Smooth muscle cell (in vitro differentiated cells): ENCODE data around the gene NEK11. TPM values are rescaled to one million over a fixed set of nuclear protein-coding genes. Genes with fewer than 3 reads are reported as not detected.

Experiments used
- DNase-seq: peaks from one replicate; lab custom pipeline; 2025; ENCODE audit not compliant: unreplicated experiment; lab: John Stamatoyannopoulos, UW
- H2AFZ ChIP-seq: fragments of 200-600 bp; sonication (generic); 2 replicates; pipeline ENCODE4 v1.6.0; 2016; ENCODE audit warnings: antibody characterized with exemption, low read depth, mild to moderate bottlenecking
- H3F3A ChIP-seq: fragments of 200-600 bp; sonication (generic); 2 replicates; pipeline ENCODE4 v1.6.0; 2017; ENCODE audit warnings: antibody characterized with exemption, low read depth
- H3K27ac ChIP-seq: fragments of 200-600 bp; sonication (generic); 2 replicates; pipeline ENCODE4 v1.5.1; 2016; ENCODE audit warnings: low read depth, mild to moderate bottlenecking
- H3K27me3 ChIP-seq: fragments of 200-600 bp; sonication (generic); 2 replicates; pipeline ENCODE4 v1.6.1; 2016; ENCODE audit warnings: low read depth, mild to moderate bottlenecking
- H3K36me3 ChIP-seq: fragments of 200-600 bp; sonication (generic); 2 replicates; pipeline ENCODE4 v1.5.1; 2016; ENCODE audit warnings: low read depth
- H3K4me1 ChIP-seq: fragments of 200-600 bp; sonication (generic); 2 replicates; pipeline ENCODE4 v1.5.1; 2016; ENCODE audit warnings: low read depth
- H3K4me2 ChIP-seq: fragments of 200-600 bp; sonication (generic); 2 replicates; pipeline ENCODE4 v1.6.0; 2016; ENCODE audit warnings: mild to moderate bottlenecking
- H3K4me3 ChIP-seq: fragments of 200-600 bp; sonication (generic); 2 replicates; pipeline ENCODE4 v1.5.1; 2016; ENCODE audit warnings: mild to moderate bottlenecking
- H3K79me2 ChIP-seq: fragments of 200-600 bp; sonication (generic); 2 replicates; pipeline ENCODE4 v1.6.0; 2016; ENCODE audit warnings: low read depth, mild to moderate bottlenecking
- H3K9ac ChIP-seq: fragments of 200-600 bp; sonication (generic); 2 replicates; pipeline ENCODE4 v1.6.0; 2016; ENCODE audit warnings: low read depth
- H3K9me3 ChIP-seq: fragments of 200-600 bp; sonication (generic); replicated peaks from 2 replicates; pipeline ENCODE4 v1.5.1; 2016; ENCODE audit warnings: low read depth
- H4K20me1 ChIP-seq: fragments of 200-600 bp; sonication (generic); 2 replicates; pipeline ENCODE4 v1.6.0; 2016; ENCODE audit warnings: low read depth
- CTCF ChIP-seq: fragments of 200-600 bp; sonication (generic); IDR thresholded peaks from 2 replicates; pipeline ENCODE4 v1.5.1; 2017; ENCODE audit warnings: borderline replicate concordance, mild to moderate bottlenecking, antibody characterized with exemption; ENCODE audit not compliant: insufficient read depth, poor library complexity, severe bottlenecking
- WGBS: methylation state at CpG from one replicate; pipeline ENCODE4 v1.1.7; 2016; ENCODE audit warnings: low lambda C conversion rate; 5-methylcytosine and 5-hydroxymethylcytosine counted together
- polyA plus RNA-seq: library from polyadenylated mRNA; unstranded; fragments of >200 nt; fragmentation: Nextera tagmentation; extraction: Ambion mirVana; gene quantifications from 2 replicates; pipeline ENCODE4 v1.2.1, GENCODE V29; 2016
- total RNA-seq: library from RNA; depleted of rRNA; stranded (reverse); fragments of >200 nt; gene quantifications from 2 replicates; pipeline ENCODE4 v1.2.3, GENCODE V29; 2014

Gene NEK11
- total and polyA plus RNA-seq, 2 experiments from 2014 or later = 3.0 to 3.3 TPM

DNA sequence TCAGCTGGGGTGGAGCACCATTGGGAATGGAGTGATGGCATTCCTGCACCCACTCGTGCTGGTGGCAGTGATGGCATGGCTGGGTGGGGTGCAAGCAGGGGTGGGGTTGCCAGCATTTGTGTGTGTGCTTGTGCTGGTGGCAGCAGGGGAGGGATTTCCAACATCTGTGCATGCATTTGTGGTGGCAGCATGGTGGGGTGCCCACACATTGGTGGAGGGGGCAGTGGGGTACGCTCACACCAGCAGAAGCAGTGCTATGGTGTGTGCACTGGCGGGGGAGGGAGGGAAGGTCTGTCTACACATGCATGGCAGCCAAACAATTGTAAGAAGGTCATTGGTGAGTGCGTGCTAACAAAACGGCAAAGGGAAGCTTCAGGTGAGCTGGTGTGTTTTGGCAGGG is 278.2 kb downstream of the NEK11 start:
- WGBS = 95% methylated on average over 5 of the region's 5 CpGs
- no peaks in the 10 kb centered on the region for H3K36me3 ChIP-seq
- no peak overlapping the region for H3K4me2 ChIP-seq
- H3F3A ChIP-seq = no peaks in the 10 kb centered on the region
- TF ChIP-seq CTCF = no peak
- H2AFZ ChIP-seq = no peak overlapping the region
- no peaks in the 10 kb centered on the region for H3K9me3 ChIP-seq
- no peaks in the 10 kb centered on the region for H3K4me1 ChIP-seq
- no peak overlapping the region for H3K27ac ChIP-seq
- no peaks in the 10 kb centered on the region for H4K20me1 ChIP-seq
- H3K9ac ChIP-seq = no peak overlapping the region
- no peaks in the 10 kb centered on the region for H3K27me3 ChIP-seq
- DNase-seq = no peak
- H3K4me3 ChIP-seq = no peak overlapping the region
- no peaks in the 10 kb centered on the region for H3K79me2 ChIP-seq

DNA sequence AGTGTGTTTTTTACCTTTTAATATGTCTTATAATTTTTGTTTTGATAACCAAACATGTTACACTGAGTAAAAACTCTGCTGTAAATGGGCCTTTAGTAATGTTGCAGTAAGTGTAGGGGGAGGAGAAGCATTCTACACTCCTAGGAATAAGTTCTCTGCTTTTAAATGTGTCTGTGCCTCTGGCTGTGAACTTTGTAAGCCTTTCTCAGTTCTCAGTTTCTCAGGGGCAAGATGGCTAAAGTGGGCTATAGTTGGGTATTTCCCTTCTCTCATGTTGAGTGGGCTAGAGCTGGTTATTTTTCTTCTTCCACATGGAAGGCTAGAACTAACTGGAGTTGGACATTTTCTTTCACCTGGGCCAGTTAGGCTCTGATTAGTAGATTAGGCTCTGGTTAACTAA is 279.6 kb downstream of the NEK11 start:
- H3K79me2 ChIP-seq = no peaks in the 10 kb centered on the region
- H3K36me3 ChIP-seq = no peaks in the 10 kb centered on the region
- no peak overlapping the region for H2AFZ ChIP-seq
- no peaks in the 10 kb centered on the region for H3F3A ChIP-seq
- no peaks in the 10 kb centered on the region for H3K27me3 ChIP-seq
- no peak overlapping the region for H3K4me2 ChIP-seq
- no peaks in the 10 kb centered on the region for H3K4me1 ChIP-seq
- TF ChIP-seq CTCF = no peak
- no peak overlapping the region for H3K27ac ChIP-seq
- H3K4me3 ChIP-seq = no peak overlapping the region
- no peak overlapping the region for H3K9ac ChIP-seq
- DNase-seq = no peak
- H3K9me3 ChIP-seq = no peaks in the 10 kb centered on the region
- H4K20me1 ChIP-seq = no peaks in the 10 kb centered on the region

GRCh38 chr3:131314318-131314717 is 287.6 kb downstream of the NEK11 start:
- Histone ChIP-seq H3K9ac (no peak overlapping the region), H3K79me2 (no peaks in the 10 kb centered on the region), H4K20me1 (no peaks in the 10 kb centered on the region), H3K4me3 (no peak overlapping the region), H3K27ac (no peak overlapping the region), H2AFZ (no peak overlapping the region), H3K4me1 (no peaks in the 10 kb centered on the region), H3K36me3 (no peaks in the 10 kb centered on the region), H3K9me3 (no peaks in the 10 kb centered on the region), H3K27me3 (no peaks in the 10 kb centered on the region), H3F3A (no peaks in the 10 kb centered on the region), H3K4me2 (no peak overlapping the region)
- TF ChIP-seq CTCF = no peak
- no peak for DNase-seq

GRCh38 chr3:131315162-131315561 is 288.5 kb downstream of the NEK11 start:
- Histone ChIP-seq H3K9ac (no peak overlapping the region), H3K36me3 (no peaks in the 10 kb centered on the region), H3K4me3 (no peak overlapping the region), H3K4me2 (no peak overlapping the region), H2AFZ (no peak overlapping the region), H3K9me3 (no peaks in the 10 kb centered on the region), H4K20me1 (no peaks in the 10 kb centered on the region), H3K79me2 (no peaks in the 10 kb centered on the region), H3F3A (no peaks in the 10 kb centered on the region), H3K27ac (no peak overlapping the region), H3K4me1 (no peaks in the 10 kb centered on the region), H3K27me3 (no peaks in the 10 kb centered on the region)
- 86% methylated on average over 2 of the region's 2 CpGs for WGBS
- TF ChIP-seq CTCF = no peak
- no peak for DNase-seq
